COR-L47 (cell line): ENCODE measurements around the gene RPS14.

ENCODE experiments used
- DNase-seq: peaks from one replicate; lab custom pipeline; 2025; lab: John Stamatoyannopoulos, UW

RPS14 gene

DNA sequence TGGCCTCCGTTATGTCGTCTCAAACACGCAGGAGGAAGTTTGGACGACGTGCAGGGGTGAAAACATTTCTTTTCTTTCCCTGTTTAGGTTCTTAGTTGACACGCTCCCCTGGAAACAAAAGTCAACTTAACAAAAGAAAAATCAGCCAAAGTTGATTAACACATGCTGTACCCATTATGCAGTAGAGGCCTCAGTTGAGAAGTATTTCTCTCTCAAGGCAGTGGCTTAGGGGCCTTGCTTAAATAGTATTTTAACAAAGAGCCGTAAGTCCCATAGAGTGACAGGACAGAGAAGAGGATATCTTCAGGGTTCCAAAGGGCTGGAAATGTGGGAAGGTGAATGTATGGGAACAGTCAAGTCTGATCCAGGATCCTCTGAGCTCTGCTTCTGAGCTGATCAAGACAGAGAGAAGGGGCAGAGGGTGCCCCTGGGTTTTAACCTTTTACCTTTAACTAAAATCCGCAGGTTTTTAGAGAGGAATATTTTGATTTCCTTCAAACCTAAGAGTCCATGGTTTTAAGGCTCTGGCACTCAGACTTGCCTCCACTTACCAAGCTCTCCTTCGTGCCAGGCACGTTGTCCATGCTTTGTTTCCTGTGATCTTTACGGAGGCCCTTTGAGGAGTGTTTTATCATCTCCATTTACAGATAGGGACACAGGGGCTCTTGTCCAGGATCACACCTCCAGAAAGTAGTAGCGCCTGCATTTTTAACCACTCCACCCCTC is 36.2 kb downstream of the RPS14 start:
- DNase-seq = no peak

DNA sequence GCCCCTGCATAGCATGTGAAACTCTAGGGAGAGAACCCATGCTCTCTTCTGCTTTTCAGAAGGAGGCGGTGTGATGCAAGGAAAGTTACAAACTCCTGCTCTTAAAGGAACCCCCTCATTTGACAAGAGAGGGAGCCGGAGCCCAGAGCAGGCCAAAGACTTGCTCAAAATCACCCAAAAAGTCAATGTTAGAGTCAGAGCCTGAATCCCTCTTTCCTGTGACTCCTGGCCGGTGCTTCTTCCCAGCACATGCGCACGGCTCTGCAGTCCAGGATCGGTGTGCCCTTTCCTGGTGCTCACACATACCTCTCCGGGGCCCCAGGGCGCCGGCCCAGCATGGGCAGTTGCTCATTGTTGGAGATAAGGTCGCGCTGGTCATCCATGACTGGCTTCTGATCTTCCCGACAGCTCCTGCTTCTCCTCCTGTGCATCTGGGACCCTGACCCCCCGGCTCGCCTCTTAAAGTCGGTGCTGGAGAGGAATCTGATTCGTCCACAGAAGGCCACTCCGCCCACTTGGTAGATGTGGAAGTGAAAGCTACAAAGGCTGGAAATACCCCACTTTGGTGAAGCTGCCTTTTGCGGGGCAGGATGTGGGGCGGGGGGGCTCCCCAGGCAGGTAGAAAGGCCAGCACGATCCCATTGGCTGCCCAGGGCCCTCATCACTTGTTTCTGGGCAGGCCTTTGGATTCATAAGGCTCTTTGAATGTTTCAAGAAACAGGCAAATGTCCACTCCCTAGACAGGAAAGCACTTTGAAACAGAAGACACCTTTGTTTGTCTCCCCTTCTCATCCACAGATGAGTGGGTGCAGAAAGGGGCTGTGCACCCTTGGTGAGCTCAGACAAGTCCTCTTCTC is 37.0 kb downstream of the RPS14 start, which contains the start of gene CD74:
Gene CD74 (minus strand): TSS at position 592 of the 857 bp plus-strand sequence. CDS start 161 bp downstream, at position 431.
- no peak for DNase-seq

DNA sequence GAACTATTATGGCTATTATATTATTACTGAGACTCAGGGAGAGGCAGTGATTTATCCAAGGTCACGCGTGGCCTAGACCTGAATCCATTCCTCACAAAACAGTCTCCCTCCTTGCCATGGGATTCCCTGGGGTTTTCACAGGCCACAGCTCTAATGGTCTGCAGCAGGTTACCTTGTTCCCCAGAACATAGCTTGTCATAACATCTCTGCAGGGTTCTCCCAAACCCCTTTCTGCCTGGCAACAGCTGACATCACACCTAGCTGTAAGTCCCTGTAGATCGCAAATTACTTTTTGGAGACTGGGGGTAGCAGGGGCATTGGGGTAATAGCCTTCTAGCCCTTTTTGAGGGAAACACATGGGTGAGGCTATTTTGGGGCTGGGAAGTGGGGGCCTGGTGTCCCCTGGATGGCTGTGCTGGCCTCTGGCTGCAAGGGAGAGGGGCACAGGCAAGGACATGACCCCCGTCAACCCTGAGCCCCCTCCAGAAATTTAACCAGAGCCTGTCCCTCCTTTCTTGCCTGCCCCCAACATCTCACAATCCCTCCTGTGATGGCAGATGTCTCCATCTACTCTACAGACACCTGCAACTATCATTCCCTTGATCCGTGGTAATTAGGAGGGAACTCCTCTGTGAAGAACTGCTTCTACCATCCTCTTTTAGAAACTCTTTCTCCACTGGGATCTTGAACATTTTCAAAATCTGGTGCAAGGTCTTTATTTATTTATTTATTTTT is 38.1 kb downstream of the RPS14 start:
- DNase-seq = no peak

DNA sequence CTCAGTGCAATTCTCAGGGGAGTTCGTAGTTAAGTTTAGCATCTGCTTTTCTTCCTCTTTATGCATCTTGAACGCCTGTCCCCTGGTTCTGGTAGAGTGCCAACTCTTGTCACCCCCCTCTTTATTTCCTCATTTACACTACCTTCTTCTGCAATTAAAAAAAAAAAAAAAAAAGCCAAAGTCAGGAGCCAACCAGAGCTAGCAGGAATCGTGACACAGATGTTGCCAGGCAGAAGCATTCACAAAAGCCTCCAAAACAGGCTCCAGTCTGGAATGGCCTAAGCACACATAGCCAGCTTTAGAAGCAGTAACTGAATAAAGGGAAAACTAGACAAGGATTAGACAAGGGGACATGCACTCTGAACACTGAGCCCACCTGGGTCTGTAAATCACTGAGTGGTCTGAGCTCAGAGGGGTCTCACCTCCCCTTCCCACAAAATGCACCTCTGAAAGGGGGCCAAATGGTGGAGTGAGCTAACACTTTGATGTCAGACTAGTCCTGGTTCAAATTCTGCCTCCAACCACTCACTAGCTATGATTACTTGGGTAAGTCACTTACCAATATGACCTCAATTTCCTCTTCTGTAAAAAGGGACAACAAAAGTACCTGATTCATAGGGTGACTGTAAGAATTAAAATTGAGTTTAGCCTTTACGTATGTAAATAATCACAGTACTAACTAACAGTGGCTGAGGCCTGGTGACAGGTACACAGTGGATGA is 38.9 kb downstream of the RPS14 start:
- peak; percentile 16 for DNase-seq

DNA sequence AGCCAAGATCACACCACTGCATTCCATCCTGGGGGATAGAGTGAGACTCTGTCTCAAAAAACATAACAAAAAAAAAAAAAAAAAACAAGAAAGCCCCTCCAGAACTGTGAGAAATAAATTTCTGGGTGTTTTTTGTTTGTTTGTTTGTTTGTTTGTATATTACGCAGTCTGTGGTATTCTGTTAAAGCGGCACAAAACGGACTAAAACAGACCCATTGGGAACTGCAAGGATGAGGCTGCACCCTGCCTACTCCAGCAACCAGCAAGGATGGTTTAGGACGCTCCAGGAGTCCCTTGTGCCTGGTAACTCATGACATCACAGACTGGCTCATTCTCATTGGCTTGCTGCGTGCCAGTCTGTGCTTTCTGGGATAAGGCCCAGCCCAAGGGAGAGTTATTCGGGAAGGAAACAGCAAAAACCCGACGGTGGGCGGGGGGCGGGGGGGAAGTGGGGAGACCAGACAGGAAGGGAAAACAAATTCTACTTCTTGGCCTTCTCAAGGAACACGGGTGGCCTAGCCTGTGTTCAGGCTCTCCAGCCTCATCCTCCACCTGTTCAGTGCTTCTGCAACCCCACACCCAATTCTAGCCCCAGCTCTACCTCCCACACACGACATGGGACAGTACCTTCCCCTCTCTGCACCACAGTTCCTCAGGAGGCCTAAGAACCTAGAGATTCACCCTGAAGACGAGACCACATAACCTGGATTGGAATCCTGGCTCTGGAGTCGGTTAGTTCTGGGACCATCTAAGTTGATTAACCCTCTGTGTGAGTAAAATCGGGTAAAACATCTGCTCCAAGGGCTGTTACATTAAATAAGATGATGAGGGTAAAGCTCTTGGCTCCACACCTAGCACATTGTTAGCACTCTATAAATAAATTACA is 39.7 kb downstream of the RPS14 start:
- peak; percentile 75 for DNase-seq

DNA sequence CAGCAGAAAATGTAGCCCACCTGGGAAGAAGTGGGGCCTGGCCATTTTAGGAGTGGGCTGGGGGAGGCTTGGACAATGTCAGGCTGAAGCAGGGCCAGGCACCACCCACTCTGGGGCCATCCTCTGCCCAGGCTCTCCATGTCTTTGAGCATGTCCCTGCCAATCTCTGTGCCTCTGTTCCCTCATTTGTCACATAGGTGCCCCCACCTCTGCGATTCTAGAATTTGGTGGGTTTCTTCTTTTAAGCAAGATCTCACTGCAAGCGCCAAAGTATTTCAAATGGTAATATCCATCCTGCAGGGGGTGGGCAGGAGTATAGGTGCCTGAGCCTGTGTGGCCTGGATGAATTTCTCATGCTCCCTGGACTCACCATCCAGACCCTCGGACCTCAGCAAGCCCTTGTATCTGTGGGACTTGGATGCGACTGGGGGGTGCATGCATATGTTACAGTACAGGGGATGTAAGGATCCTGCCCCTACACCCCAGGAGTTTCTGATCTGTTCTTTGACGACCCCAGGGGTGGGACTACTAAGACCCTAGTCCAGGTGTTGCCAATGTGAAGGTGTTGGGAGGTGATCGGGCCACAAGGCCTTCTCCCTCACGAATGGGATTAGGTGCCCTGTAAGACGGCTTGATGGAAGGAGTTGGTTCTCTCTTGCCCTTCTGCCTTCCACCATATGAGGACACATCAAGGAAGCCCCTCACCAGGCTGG is 41.2 kb downstream of the RPS14 start:
- no peak for DNase-seq

DNA sequence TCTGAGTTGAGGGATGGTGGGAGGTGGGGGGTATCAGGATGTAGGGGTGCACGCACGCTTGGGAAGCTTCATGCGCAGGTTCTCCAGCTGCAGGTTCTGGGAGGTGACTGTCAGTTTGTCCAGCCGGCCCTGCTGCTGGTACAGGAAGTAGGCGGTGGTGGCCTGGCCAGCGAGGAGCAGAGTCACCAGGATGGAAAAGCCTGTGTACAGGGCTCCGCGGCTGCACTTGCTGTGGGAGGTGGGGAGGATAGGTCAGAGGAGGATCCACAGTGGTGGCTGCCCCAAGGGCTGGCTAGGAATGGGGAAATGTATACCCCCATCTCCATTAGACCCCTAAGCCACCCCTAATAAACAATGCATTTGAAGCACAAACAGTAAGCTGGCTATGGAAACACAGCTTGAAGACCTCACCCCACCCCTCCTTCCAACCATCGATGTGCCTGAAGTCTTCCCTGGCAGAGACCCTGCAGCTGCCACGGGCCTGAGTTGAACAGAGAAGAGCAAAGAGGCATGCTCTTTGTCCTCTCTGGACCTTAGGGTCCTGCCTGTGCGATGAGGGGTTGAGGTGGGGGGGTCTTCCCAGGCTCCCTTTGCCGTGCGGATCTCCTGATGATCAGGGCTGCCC is 42.3 kb downstream of the RPS14 start:
- DNase-seq = no peak

DNA sequence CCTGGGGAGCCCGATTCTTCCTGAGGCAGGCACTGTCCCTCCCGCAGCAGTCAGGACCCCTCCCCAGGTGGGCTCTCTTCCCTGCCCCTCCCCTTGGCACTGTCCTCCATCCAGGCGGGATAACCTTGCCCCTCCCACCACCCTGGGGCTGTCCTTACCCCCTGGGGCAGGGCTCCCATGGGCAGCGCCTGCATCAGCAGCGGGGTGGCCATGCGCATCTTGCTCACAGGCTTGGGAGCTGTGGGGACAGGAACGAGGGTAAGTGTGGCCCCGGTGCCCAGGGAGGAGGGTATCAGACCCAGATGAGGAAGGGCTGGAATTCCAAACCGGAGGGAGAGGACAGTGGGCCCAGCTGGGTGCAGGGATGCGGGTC is 42.8 kb downstream of the RPS14 start:
- DNase-seq = peak; percentile 11

DNA sequence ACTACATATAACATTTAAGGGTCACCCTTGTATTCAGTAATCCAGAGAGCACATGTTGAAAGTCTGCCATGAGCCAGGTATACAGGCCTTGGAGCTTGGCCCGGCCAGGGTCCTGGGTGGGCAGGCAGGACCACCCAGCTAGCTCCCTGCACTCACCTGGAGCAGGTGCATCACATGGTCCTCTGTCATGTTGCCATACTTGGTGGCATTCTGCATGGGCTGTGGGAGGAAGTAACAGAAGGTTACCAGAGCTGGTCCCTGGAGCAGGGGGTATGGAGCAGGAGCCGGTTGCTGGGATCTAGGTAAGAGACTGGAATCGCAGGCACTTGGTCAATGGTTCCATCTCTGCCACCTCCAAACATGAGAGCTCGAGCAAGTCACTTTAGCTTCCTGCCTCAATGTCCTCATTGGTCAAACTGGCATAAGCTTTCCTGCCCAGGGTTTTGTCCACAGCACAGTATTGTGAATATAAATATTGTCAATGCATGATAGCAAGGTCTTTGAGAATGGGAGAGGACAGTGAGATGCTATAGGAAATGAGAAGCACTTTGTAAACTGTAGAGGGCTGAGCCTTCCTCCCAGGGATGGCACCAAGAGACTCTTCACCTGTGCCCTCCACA is 43.3 kb downstream of the RPS14 start:
- DNase-seq = no peak

DNA sequence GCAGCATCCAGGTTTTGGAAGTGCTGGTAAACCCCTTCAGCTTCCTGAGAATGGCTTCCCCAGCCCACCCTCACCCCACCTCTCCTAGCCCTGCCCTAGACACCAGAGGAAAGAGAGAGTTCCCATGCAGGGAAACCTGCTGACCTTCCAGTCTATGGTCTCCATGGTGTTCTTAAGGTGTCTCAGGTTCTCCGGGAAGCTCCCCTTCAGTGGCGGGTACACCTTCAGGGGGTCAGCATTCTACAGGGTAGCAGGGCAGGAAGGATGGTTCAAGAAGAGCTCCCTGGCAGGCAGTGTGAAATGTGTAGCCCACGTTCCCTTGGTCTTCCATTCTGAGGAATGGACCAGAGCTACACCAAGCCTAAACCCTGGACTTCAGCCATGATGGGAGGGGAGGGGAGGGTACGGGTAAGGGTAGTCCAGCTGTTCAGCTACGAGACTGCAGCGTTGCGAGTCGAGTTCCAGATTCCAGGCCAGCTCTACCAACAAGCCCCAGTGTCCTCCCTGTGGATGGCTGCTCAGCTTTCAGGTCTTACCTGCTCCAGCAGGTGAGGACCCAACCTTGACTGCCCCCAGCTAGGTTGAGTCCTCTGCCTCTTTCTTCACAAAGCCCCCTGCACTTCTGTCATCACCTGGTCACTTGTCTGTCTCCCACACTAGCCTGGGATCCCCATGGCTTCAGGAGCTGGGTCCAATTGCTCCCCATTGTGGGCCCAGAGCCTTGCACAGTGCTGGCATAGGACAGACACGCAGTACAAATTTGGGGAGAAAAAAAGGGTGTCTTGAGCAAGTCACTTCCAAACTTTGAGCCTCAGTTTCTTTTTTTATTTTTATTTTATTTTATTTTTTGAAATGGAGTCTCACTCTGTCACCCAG is 44.4 kb downstream of the RPS14 start:
- DNase-seq = no peak

DNA sequence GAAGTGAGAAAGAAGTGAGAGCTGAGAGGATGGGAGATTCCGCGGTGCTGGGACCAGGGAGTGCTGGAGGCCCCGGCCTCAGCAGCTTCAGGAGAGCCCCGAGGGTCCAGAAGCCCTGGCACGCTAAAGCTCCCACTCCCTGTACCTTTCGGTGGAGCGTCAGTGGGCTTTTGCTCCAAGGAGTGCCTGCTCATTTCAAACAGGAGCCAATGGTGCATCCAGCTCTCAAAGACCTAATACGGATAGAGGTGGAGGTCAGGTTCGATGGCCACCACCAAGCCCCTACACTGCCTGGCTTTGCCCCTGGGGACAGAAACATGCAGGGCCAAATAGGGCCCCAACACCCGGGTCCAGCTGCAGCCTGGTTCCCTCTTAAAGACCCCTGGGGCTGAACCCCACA is 45.0 kb downstream of the RPS14 start:
- DNase-seq = no peak

DNA sequence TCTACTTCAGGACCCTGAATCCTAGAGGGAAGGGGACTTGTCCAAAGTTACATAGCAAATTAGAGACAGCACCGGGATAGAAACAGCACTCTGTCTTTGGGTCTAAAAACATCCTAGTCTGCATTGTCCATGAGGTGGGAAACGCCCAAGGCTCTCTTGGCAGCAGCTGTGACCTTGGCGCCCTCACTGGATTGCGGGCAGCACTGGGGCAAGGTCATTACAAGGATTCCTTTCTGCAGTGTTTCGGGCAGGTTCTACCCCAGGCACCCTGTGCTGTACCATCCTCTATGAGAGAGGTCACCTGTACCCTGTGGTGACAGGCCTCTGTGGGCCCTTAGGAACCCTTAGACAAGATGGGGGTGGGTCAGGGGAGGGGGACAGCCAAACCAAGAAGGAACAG is 45.4 kb downstream of the RPS14 start:
- no peak for DNase-seq

DNA sequence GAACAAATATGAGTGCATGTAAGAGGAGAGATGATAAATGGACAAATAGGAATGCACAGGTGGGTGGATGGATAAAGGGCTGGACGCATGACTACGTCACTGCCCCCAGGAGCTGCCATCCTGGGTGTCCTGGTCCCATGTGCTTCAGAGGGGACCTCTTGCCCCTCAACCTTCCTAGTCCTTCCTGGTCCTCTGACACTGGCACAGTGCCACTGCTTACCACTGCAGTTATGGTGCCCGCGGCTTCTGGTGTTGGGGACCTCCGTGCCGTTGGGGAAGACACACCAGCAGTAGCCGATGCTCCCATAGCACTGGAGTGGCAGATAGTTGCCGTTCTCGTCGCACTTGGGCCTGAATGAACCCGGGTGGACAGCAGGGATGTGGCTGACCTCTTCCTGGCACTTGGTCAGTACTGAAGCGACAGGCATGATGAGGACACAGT is 46.6 kb downstream of the RPS14 start:
- DNase-seq = no peak

DNA sequence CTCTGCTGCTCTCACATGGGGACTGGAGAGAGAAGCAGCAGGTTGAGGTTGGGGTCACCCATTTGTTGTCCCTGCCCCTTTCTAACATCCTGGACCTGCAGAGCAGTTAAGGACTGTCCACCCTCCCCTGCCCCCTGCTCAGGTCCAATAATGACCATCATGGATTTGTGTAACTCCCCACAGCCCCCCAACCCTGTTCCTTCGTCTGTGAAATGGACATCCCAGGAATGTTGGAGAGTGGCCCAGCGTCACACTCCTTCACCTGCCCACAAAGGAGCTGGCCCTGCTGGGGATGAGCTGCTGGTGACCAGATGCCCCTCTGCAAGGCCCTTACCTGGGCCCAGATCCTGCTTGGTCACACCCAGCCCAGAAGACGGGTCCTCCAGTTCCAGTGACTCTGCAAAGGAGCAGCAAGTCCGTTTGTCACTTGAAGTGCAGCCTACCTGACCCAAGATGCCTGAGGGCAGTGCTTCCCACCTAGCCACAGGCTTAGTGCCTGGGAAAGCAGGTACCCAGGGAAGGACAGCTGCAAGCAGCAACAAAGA is 47.2 kb downstream of the RPS14 start:
- DNase-seq = no peak

DNA sequence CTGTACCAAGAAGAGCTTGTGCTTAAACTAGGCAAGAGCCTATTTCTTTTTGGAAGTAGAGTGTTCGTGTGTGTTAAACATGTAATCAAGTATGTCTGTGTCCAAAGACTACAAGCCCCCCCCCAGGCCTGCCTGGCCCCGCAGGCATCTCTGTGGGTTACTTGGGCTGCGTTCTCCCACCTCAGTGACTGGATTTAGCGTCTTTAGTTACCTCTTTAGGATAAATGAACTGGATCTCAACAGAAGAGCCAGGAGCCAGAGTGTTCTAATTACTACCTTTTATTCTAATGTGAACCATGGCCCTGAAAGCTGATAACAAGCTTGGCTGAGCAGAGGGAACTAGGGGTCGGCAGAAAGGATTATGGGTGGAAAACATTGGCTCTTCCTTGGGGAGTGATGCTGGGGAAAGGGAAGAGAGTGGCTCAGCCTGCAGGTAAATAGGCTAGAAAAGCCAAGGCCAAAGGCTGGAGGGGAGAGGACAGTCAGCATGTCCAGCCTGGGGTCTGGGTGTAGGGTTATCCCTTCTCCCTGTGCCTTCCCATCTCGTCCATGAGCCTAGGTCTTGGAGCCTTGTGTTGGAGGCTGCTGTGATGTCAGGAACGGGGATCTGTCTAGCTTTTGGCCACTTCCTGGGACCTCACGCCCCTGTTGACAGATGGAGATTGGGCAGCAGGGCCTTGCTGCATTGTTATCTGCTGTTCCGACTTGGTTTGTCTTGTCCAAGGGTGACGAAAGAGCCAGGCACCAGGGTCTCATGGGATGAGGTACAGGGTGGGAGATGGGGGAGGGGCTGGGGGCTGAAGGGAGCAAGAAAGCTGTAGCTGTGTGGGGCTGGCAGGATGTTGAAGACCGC is 47.9 kb downstream of the RPS14 start:
- DNase-seq = no peak

DNA sequence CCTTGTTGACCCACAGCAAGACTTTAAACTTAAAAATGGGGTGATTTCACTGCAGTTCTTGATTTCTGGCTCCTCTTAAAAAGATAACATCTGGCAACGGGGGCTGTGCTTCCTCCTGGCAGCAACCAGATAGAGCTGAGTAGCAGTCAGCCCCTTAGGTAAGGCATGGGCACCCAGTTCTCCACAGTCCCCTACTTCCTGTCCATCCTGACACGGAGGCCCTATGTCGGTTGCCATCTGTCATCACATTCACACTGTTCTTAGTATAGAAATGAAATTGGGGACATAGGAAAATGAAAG is 48.5 kb downstream of the RPS14 start:
- DNase-seq = no peak
